A549 (cell line): ENCODE results near the gene SCG2. TPM values are rescaled to one million over a fixed set of nuclear protein-coding genes. Genes with fewer than 3 reads are reported as not detected.
A peak's percentile ranks its signal among the peaks of the same experiment; 100 is the strongest.

Source experiments
- ATAC-seq, 2 experiments: fragments of 200-7000 bp in 1 of 2; fragments of >200 bp in 1 of 2; cut with Nextera tagmentation in 1 of 2; cut with Tn5 transposase in 1 of 2; 3 replicates each; pipeline versions ENCODE4 v1.8.0 to v1.9.1; 2018 to 2020; ENCODE audit warnings: mild to moderate bottlenecking in 1 of 2, moderate library complexity in 1 of 2
- CTCF ChIA-PET: fragments of 300-600 bp; sonication (Branson Sonifier 250); formaldehyde crosslinking; extraction: SDS; loops from one replicate; lab custom pipeline; 2021; ENCODE audit warnings: antibody characterized with exemption, inconsistent platforms; lab: Yijun Ruan, JAX
- POLR2A ChIA-PET: fragments of 350-600 bp; formaldehyde crosslinking; extraction: SDS; loops from one replicate; lab custom pipeline; 2021; ENCODE audit warnings: antibody characterized with exemption, inconsistent platforms; lab: Yijun Ruan, JAX
- DNase-seq, 2 experiments: peaks; one replicate each; pipeline versions ENCODE4 v3.0.0 to v3.0.0-alpha.2; 2011 to 2016; ENCODE audit warnings: low read depth in 1 of 2, low spot score in 1 of 2
- FAIRE-seq: peaks from 2 replicates; lab custom pipeline; 2011; peaks lifted over from hg19 to GRCh38; lab: Jason Lieb, UNC
- H3K27ac ChIP-seq, 2 experiments: fragments of >200 bp; sonication (Bioruptor Twin); formaldehyde crosslinking; 3 replicates each; pipeline ENCODE4 v1.5.1; 2016 to 2017
- H3K4me1 ChIP-seq: fragments of >200 bp; sonication (Bioruptor Twin); formaldehyde crosslinking; 3 replicates; pipeline ENCODE4 v1.6.1; 2016
- H3K4me2 ChIP-seq: fragments of >200 bp; sonication (Bioruptor Twin); formaldehyde crosslinking; 3 replicates; pipeline ENCODE4 v1.6.1; 2016
- H3K4me3 ChIP-seq: fragments of >200 bp; sonication (Bioruptor Twin); formaldehyde crosslinking; 3 replicates; pipeline ENCODE4 v1.5.1; 2016
- H3K9me3 ChIP-seq: fragments of >200 bp; sonication (Bioruptor Twin); formaldehyde crosslinking; 3 replicates; pipeline ENCODE4 v1.6.1; 2016
- CEBPB ChIP-seq, 2 experiments: fragments of >200 bp in 1 of 2; sonication (Bioruptor Twin) in 1 of 2; formaldehyde crosslinking in 1 of 2; IDR thresholded peaks; 2 replicates each; pipeline ENCODE4 v1.6.1; 2012 to 2016
- CHD2 ChIP-seq: fragments of 150-350 bp; IDR thresholded peaks from 2 replicates; pipeline ENCODE4 v1.6.1; 2014; ENCODE audit warnings: low read length; ENCODE audit not compliant: partially characterized antibody
- E2F6 ChIP-seq: IDR thresholded peaks from 2 replicates; pipeline ENCODE4 v1.6.1; 2012; ENCODE audit warnings: low read depth, borderline replicate concordance
- EHMT2 ChIP-seq: fragments of 200-600 bp; sonication (generic); IDR thresholded peaks from 2 replicates; pipeline ENCODE4 v1.6.1; 2016; ENCODE audit warnings: antibody characterized with exemption, low read depth, mild to moderate bottlenecking, moderate library complexity
- ESRRA ChIP-seq: fragments of 150-350 bp; IDR thresholded peaks from 2 replicates; pipeline ENCODE4 v1.6.1; 2014; ENCODE audit warnings: mild to moderate bottlenecking, low read length, borderline replicate concordance
- HDAC2 ChIP-seq: fragments of 200-600 bp; sonication (generic); IDR thresholded peaks from 2 replicates; pipeline ENCODE4 v1.6.1; 2016
- HES2 ChIP-seq: fragments of >200 bp; sonication (Bioruptor Twin); formaldehyde crosslinking; IDR thresholded peaks from 2 replicates; pipeline ENCODE4 v1.6.1; 2016
- KDM5A ChIP-seq: fragments of 200-600 bp; sonication (generic); IDR thresholded peaks from 2 replicates; pipeline ENCODE4 v1.6.1; 2016; ENCODE audit warnings: antibody characterized with exemption, mild to moderate bottlenecking
- MAZ ChIP-seq: fragments of 150-350 bp; IDR thresholded peaks from 2 replicates; pipeline ENCODE4 v1.6.1; 2014; ENCODE audit warnings: antibody characterized with exemption, low read depth, low read length, borderline replicate concordance
- MYC ChIP-seq: IDR thresholded peaks from 2 replicates; pipeline ENCODE4 v1.6.1; 2012; ENCODE audit warnings: mild to moderate bottlenecking, inconsistent platforms, low read length, improper control_type of control experiment, borderline replicate concordance
- NFE2L2 ChIP-seq: fragments of 150-350 bp; conservative IDR thresholded peaks from 2 replicates; pipeline ENCODE4 v1.6.1; 2014; ENCODE audit warnings: low read length
- PHF8 ChIP-seq: fragments of 200-600 bp; sonication (generic); IDR thresholded peaks from 2 replicates; pipeline ENCODE4 v1.6.1; 2016; ENCODE audit warnings: low read depth, mild to moderate bottlenecking, antibody characterized with exemption, moderate library complexity, borderline replicate concordance
- POLR2AphosphoS2 ChIP-seq: conservative IDR thresholded peaks from 2 replicates; pipeline ENCODE4 v1.6.1; 2012; ENCODE audit warnings: low read length, improper control_type of control experiment, inconsistent platforms
- RAD21 ChIP-seq, 2 experiments: fragments of >200 bp in 1 of 2; sonication (Bioruptor Twin) in 1 of 2; formaldehyde crosslinking in 1 of 2; IDR thresholded peaks in 1 of 2; conservative IDR thresholded peaks in 1 of 2; 2 replicates in 1 of 2; 3 replicates in 1 of 2; pipeline ENCODE4 v1.6.1; 2012 to 2018; ENCODE audit warnings: inconsistent platforms in 1 of 2
- RARB ChIP-seq: fragments of 250-450 bp; sonication (Bioruptor Pico); IDR thresholded peaks from 2 replicates; pipeline ENCODE4 v1.8.0; 2021; ENCODE audit warnings: mild to moderate bottlenecking, moderate library complexity
- RCOR1 ChIP-seq: fragments of 150-350 bp; IDR thresholded peaks from 2 replicates; pipeline ENCODE4 v1.6.1; 2014; ENCODE audit warnings: antibody characterized with exemption, low read length, low read depth
- SREBF2 ChIP-seq: fragments of 450-650 bp; IDR thresholded peaks from 2 replicates; pipeline ENCODE4 v1.6.1; 2014; ENCODE audit warnings: mild to moderate bottlenecking, moderate library complexity
- TFCP2L1 ChIP-seq: fragments of 250-450 bp; sonication (Bioruptor Pico); IDR thresholded peaks from 2 replicates; pipeline ENCODE4 v1.5.0; 2021; ENCODE audit warnings: mild to moderate bottlenecking
- WGBS: methylation state at CpG from one replicate; pipeline ENCODE4 v1.1.6; 2017; ENCODE audit errors: missing lambda C conversion rate; 5-methylcytosine and 5-hydroxymethylcytosine counted together
- polyA plus RNA-seq, 4 experiments: library from polyadenylated mRNA; depleted of rRNA in 3 of 4; stranded (reverse); fragments of >200 nt; fragmentation: RNase III in 1 of 4; extraction: RNeasy Plus Mini Kit Qiagen cat#74134 plus additional on column Dnase treatment in 1 of 4; gene quantifications; 2 replicates in 3 of 4; 3 replicates in 1 of 4; pipeline ENCODE4 v1.2.3, GENCODE V29; 2011 to 2017
- TF ChIP-seq, protein P1 (sequence below): fragments of 250-450 bp; sonication (Bioruptor Pico); IDR thresholded peaks from 2 replicates; pipeline ENCODE4 v1.5.0; 2021; ENCODE audit warnings: mild to moderate bottlenecking, moderate library complexity, borderline replicate concordance

SCG2 gene
- polyA plus RNA-seq, 2 of the 4 experiments (the other 2 are of a cell fraction): 0.84 to 10.2 TPM

GRCh38 chr2:223597076-223597475 is 5.1 kb downstream of the SCG2 start:
- no peak for DNase-seq
- H3K27ac ChIP-seq: no peak overlapping the region
- H3K4me3 ChIP-seq: no peak overlapping the region
- ChIA-PET CTCF (interaction anchor here (2.1 kb wide), 1 partner anchor 625 kb away, joined by 6 read pairs; no protein-coding TSS in a partner anchor), POLR2A (no interaction called here)
- no peaks in the 10 kb centered on the region for H3K9me3 ChIP-seq
- no peak overlapping the region for H3K4me2 ChIP-seq
- TF ChIP-seq CHD2 (no peak), CEBPB (IDR thresholded peaks at IDR 0.05) (no peak), HDAC2 (no peak), E2F6 (no peak), EHMT2 (no peak), RCOR1 (no peak), KDM5A (no peak), ESRRA (no peak), RAD21 (conservative IDR thresholded peaks at IDR 0.05 in 1 of 2, IDR thresholded peaks at IDR 0.05 in 1 of 2) (no peak), POLR2AphosphoS2 (no peak), NFE2L2 (no peak), PHF8 (no peak), MAZ (no peak)
- TF ChIP-seq, protein P1, sequence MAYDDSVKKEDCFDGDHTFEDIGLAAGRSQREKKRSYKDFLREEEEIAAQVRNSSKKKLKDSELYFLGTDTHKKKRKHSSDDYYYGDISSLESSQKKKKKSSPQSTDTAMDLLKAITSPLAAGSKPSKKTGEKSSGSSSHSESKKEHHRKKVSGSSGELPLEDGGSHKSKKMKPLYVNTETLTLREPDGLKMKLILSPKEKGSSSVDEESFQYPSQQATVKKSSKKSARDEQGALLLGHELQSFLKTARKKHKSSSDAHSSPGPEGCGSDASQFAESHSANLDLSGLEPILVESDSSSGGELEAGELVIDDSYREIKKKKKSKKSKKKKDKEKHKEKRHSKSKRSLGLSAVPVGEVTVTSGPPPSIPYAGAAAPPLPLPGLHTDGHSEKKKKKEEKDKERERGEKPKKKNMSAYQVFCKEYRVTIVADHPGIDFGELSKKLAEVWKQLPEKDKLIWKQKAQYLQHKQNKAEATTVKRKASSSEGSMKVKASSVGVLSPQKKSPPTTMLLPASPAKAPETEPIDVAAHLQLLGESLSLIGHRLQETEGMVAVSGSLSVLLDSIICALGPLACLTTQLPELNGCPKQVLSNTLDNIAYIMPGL: no peak
- no peak for ATAC-seq
- FAIRE-seq: no peak
- no peaks in the 10 kb centered on the region for H3K4me1 ChIP-seq

DNA sequence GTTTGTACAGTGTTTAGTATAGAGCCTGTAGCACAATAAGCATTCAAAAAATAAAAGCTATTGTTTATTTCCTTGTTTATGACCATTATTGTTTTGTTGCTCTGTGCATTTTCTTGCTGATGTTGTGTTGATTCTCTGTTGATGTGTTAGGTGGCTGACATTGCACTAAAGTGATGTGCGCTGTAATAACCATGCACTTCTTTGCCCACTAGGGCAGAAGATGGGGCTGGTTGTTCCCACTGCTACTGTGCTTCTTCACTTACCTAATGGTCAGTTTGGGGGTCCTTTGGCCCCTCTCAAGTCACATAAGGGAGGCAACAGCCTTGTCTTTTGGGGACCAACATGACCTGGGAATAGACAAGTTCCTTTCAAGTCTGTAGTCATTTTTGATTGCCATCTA is 6.0 kb downstream of the SCG2 start:
- no peak overlapping the region for H3K27ac ChIP-seq
- CTCF ChIA-PET: interaction anchor here (1.5 kb wide), 1 partner anchor 15 kb away, joined by 3 read pairs; no protein-coding TSS in a partner anchor
- POLR2A ChIA-PET: no interaction called here

More for the DNA sequence above, 6.0 kb downstream of the SCG2 start:
- H3K4me3 ChIP-seq: no peak overlapping the region
- H3K9me3 ChIP-seq: no peaks in the 10 kb centered on the region
- FAIRE-seq (no peak), DNase-seq (no peak), ATAC-seq (peak; percentile 45 to 50; a peak in 1 of 6 replicates)
- H3K4me1 ChIP-seq: no peaks in the 10 kb centered on the region
- H3K4me2 ChIP-seq: no peak overlapping the region
- TF ChIP-seq KDM5A: no peak
- TF ChIP-seq RARB (CRISPR knock-in tag): no peak
- TF ChIP-seq E2F6: no peak
- no peak for TF ChIP-seq HES2
- no peak for TF ChIP-seq TFCP2L1 (CRISPR knock-in tag)
- TF ChIP-seq, protein P1: no peak
- no peak for TF ChIP-seq MYC
- TF ChIP-seq SREBF2: no peak
- 95% methylated on average over 1 of the region's 1 CpG for WGBS
